ENCODE measurements around the gene ARMCX5.

DNA sequence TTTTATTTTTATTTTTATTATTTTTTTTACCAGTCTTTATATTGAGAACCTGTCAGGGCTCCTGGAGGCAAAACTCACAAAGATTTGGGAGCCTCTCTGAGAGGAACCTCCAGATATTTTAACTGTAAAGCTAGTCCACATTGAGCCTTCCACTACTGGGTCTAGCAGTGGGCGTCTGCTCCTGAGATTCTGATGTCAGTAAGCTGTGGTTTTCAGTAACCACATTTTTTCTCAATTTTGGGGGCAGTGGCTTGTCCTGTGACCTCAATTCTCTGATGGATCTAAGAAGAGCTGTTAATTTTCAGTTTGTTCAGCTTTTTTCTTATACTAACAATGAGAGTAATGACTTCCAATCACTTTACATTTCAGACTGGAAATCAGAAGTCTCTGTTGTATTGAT, 28.3 kb downstream of the ARMCX5 start:
- TF ChIP-seq EGR1 (IDR thresholded peaks at IDR 0.05) (no peak), TAF1 (IDR thresholded peaks at IDR 0.05; ENCODE audit: low read depth) (no peak), NFIC (IDR thresholded peaks at IDR 0.05) (no peak), ZBTB7A (IDR thresholded peaks at IDR 0.05; ENCODE audit: low read depth) (no peak), FOXM1 (IDR thresholded peaks at IDR 0.05; ENCODE audit: borderline replicate concordance, low read depth) (no peak), EP300 (IDR thresholded peaks at IDR 0.05; ENCODE audit: borderline replicate concordance) (no peak)
- TF ChIP-seq, protein P1, sequence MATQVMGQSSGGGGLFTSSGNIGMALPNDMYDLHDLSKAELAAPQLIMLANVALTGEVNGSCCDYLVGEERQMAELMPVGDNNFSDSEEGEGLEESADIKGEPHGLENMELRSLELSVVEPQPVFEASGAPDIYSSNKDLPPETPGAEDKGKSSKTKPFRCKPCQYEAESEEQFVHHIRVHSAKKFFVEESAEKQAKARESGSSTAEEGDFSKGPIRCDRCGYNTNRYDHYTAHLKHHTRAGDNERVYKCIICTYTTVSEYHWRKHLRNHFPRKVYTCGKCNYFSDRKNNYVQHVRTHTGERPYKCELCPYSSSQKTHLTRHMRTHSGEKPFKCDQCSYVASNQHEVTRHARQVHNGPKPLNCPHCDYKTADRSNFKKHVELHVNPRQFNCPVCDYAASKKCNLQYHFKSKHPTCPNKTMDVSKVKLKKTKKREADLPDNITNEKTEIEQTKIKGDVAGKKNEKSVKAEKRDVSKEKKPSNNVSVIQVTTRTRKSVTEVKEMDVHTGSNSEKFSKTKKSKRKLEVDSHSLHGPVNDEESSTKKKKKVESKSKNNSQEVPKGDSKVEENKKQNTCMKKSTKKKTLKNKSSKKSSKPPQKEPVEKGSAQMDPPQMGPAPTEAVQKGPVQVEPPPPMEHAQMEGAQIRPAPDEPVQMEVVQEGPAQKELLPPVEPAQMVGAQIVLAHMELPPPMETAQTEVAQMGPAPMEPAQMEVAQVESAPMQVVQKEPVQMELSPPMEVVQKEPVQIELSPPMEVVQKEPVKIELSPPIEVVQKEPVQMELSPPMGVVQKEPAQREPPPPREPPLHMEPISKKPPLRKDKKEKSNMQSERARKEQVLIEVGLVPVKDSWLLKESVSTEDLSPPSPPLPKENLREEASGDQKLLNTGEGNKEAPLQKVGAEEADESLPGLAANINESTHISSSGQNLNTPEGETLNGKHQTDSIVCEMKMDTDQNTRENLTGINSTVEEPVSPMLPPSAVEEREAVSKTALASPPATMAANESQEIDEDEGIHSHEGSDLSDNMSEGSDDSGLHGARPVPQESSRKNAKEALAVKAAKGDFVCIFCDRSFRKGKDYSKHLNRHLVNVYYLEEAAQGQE (IDR thresholded peaks at IDR 0.05; ENCODE audit: low read depth): no peak
- TF ChIP-seq, protein P2, sequence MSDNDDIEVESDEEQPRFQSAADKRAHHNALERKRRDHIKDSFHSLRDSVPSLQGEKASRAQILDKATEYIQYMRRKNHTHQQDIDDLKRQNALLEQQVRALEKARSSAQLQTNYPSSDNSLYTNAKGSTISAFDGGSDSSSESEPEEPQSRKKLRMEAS (IDR thresholded peaks at IDR 0.05): no peak

Data from Ishikawa (cell line).